IPS DF 6.9 (cell line): Measurements from ENCODE around the gene NRXN2.

Experiments
- DNase-seq: peaks from one replicate; pipeline ENCODE4 v3.0.0-alpha.2; 2013; ENCODE audit warnings: low read depth, low spot score
- H3K27ac ChIP-seq: one replicate; pipeline ENCODE4 v1.5.1; 2013; ENCODE audit warnings: low read length, control low read depth
- H3K27me3 ChIP-seq: 2 replicates; pipeline ENCODE4 v1.6.1; 2013; ENCODE audit warnings: mild to moderate bottlenecking, low read length; ENCODE audit not compliant: control insufficient read depth, insufficient read depth
- H3K36me3 ChIP-seq: 2 replicates; pipeline ENCODE4 v1.6.1; 2013; ENCODE audit warnings: low read length; ENCODE audit not compliant: control insufficient read depth, insufficient read depth
- H3K4me1 ChIP-seq: 2 replicates; pipeline ENCODE4 v1.6.1; 2013; ENCODE audit warnings: low read length; ENCODE audit not compliant: control insufficient read depth, insufficient read depth
- H3K4me3 ChIP-seq: 2 replicates; pipeline ENCODE4 v1.5.1; 2013; ENCODE audit warnings: mild to moderate bottlenecking, low read length
- H3K9me3 ChIP-seq: 2 replicates; pipeline ENCODE4 v1.6.1; 2013; ENCODE audit warnings: low read length, inconsistent platforms; ENCODE audit not compliant: control insufficient read depth, insufficient read depth
- WGBS: extraction: QIAGEN DNeasy Blood & Tissue Kit; methylation state at CpG from one replicate; pipeline ENCODE4 v1.1.7; 2013; ENCODE audit warnings: mixed read lengths, missing lambda C conversion rate; ENCODE audit not compliant: insufficient read length, insufficient coverage; 5-methylcytosine and 5-hydroxymethylcytosine counted together

Gene NRXN2

GRCh38 chr11:64614917-64615316, 108.1 kb downstream of the NRXN2 start:
- H3K4me1 ChIP-seq, result 0 out of 2 replicates have a peak, but pooled peaks cover under 1% of the 10 kb centered on the region
- no peaks in the 10 kb centered on the region for H3K9me3 ChIP-seq
- no CpG with 5 or more reads among the region's 5 CpGs for WGBS
- H3K36me3 ChIP-seq, result no peaks in the 10 kb centered on the region
- no peak for DNase-seq
- H3K4me3 ChIP-seq, result no peak overlapping the region
- H3K27me3 ChIP-seq, result no peaks in the 10 kb centered on the region
- H3K27ac ChIP-seq, result no peak overlapping the region

- no peaks in the 10 kb centered on the region for H3K27me3 ChIP-seq
- DNase-seq, result no peak
- H3K4me1 ChIP-seq, result no peaks in the 10 kb centered on the region
- H3K36me3 ChIP-seq, result no peaks in the 10 kb centered on the region
- no CpG with 5 or more reads among the region's 6 CpGs for WGBS
- H3K27ac ChIP-seq, result no peak overlapping the region
- H3K4me3 ChIP-seq, result no peak overlapping the region
- H3K9me3 ChIP-seq, result no peaks in the 10 kb centered on the region
Observed at GRCh38 chr11:64613648-64614047, 109.3 kb downstream of the NRXN2 start.

GRCh38 chr11:64611869-64612646, 110.9 kb downstream of the NRXN2 start:
- Histone ChIP-seq H3K27ac (no peak overlapping the region), H3K27me3 (no peaks in the 10 kb centered on the region), H3K36me3 (no peaks in the 10 kb centered on the region), H3K9me3 (no peaks in the 10 kb centered on the region), H3K4me1 (no peaks in the 10 kb centered on the region; the same call in 1 of the 2 replicates), H3K4me3 (no peak overlapping the region)
- WGBS, result no CpG with 5 or more reads among the region's 11 CpGs
- no peak for DNase-seq

- WGBS, result no CpG with 5 or more reads among the region's 2 CpGs
Observed at GRCh38 chr11:64611176-64611575, 111.8 kb downstream of the NRXN2 start.

GRCh38 chr11:64610596-64610995, 112.4 kb downstream of the NRXN2 start:
- no peak for DNase-seq
- Histone ChIP-seq H3K4me1 (no peaks in the 10 kb centered on the region; the same call in 1 of the 2 replicates), H3K36me3 (no peaks in the 10 kb centered on the region), H3K27me3 (no peaks in the 10 kb centered on the region), H3K27ac (no peak overlapping the region), H3K4me3 (no peak overlapping the region), H3K9me3 (no peaks in the 10 kb centered on the region)
- WGBS, result no CpG with 5 or more reads among the region's 3 CpGs

More at GRCh38 chr11:64611176-64611575, 111.8 kb downstream of the NRXN2 start:
- Histone ChIP-seq H3K27me3 (no peaks in the 10 kb centered on the region), H3K36me3 (no peaks in the 10 kb centered on the region), H3K9me3 (no peaks in the 10 kb centered on the region), H3K27ac (no peak overlapping the region), H3K4me3 (no peak overlapping the region), H3K4me1 (no peaks in the 10 kb centered on the region; the same call in 1 of the 2 replicates)
- DNase-seq, result no peak

GRCh38 chr11:64609436-64610047, 113.5 kb downstream of the NRXN2 start:
- no peak overlapping the region for H3K27ac ChIP-seq
- H3K36me3 ChIP-seq, result no peaks in the 10 kb centered on the region
- no peaks in the 10 kb centered on the region for H3K27me3 ChIP-seq
- H3K4me1 ChIP-seq, result no peaks in the 10 kb centered on the region; the same call in 1 of the 2 replicates
- H3K4me3 ChIP-seq, result no peak overlapping the region
- H3K9me3 ChIP-seq, result no peaks in the 10 kb centered on the region
- no CpG with 5 or more reads among the region's 5 CpGs for WGBS
- DNase-seq, result no peak

GRCh38 chr11:64608636-64609035, 114.4 kb downstream of the NRXN2 start:
- no peak for DNase-seq
- no peaks in the 10 kb centered on the region for H3K9me3 ChIP-seq
- H3K27ac ChIP-seq, result no peak overlapping the region
- H3K27me3 ChIP-seq, result no peaks in the 10 kb centered on the region
- no CpG with 5 or more reads among the region's 12 CpGs for WGBS
- H3K4me1 ChIP-seq, result no peaks in the 10 kb centered on the region; the same call in 1 of the 2 replicates
- H3K36me3 ChIP-seq, result no peaks in the 10 kb centered on the region
- H3K4me3 ChIP-seq, result no peak overlapping the region

GRCh38 chr11:64608046-64608445, 115.0 kb downstream of the NRXN2 start:
- Histone ChIP-seq H3K4me1 (no peaks in the 10 kb centered on the region; the same call in 1 of the 2 replicates), H3K27me3 (no peaks in the 10 kb centered on the region), H3K27ac (no peak overlapping the region), H3K4me3 (no peak overlapping the region), H3K9me3 (no peaks in the 10 kb centered on the region), H3K36me3 (no peaks in the 10 kb centered on the region)
- no CpG with 5 or more reads among the region's 18 CpGs for WGBS
- DNase-seq, result no peak

GRCh38 chr11:64607381-64607985, 115.5 kb downstream of the NRXN2 start:
- no peak for DNase-seq
- H3K27me3 ChIP-seq, result no peaks in the 10 kb centered on the region
- H3K4me3 ChIP-seq, result no peak overlapping the region
- no peaks in the 10 kb centered on the region for H3K36me3 ChIP-seq
- no peaks in the 10 kb centered on the region for H3K9me3 ChIP-seq
- H3K4me1 ChIP-seq, result no peaks in the 10 kb centered on the region; the same call in 1 of the 2 replicates
- no peak overlapping the region for H3K27ac ChIP-seq
- WGBS, result no CpG with 5 or more reads among the region's 55 CpGs

GRCh38 chr11:64606796-64607380, 116.1 kb downstream of the NRXN2 start:
- H3K9me3 ChIP-seq, result no peaks in the 10 kb centered on the region
- H3K27ac ChIP-seq, result no peak overlapping the region
- H3K4me1 ChIP-seq, result no peaks in the 10 kb centered on the region; the same call in 1 of the 2 replicates
- H3K27me3 ChIP-seq, result no peaks in the 10 kb centered on the region
- no peak for DNase-seq
- no peak overlapping the region for H3K4me3 ChIP-seq
- H3K36me3 ChIP-seq, result no peaks in the 10 kb centered on the region
- no CpG with 5 or more reads among the region's 23 CpGs for WGBS
